Hindlimb muscle (tissue), 1 donor: ENCODE measurements around the gene USP5. TPM values are rescaled to one million over a fixed set of nuclear protein-coding genes. Genes with fewer than 3 reads are reported as not detected.

ENCODE experiments used
- DNase-seq: peaks from one replicate; pipeline ENCODE4 v3.0.0-alpha.2; 2013
- polyA plus RNA-seq: library from polyadenylated mRNA; unstranded; fragments of 120-200 nt; gene quantifications from one replicate; pipeline ENCODE4 v1.2.1, GENCODE V29; 2013; ENCODE audit not compliant: insufficient read length

The USP5 gene
- polyA plus RNA-seq: 66.9 TPM

GRCh38 chr12:6851921-6852650 is at the start of gene USP5:
Gene USP5, plus strand, starts transcription at chr12:6852150. Its CDS starts 30 bp downstream, at chr12:6852180.
- DNase-seq: peak; percentile 100

- DNase-seq: no peak
Measured at GRCh38 chr12:6807170-6807569, 44.8 kb upstream of the USP5 start.

GRCh38 chr12:6809056-6809455 is 42.9 kb upstream of the USP5 start:
- DNase-seq: no peak

- no peak for DNase-seq
Measured at GRCh38 chr12:6810758-6811157, 41.2 kb upstream of the USP5 start.

GRCh38 chr12:6813363-6813762 is 38.6 kb upstream of the USP5 start:
- no peak for DNase-seq

GRCh38 chr12:6816598-6816997 is 35.4 kb upstream of the USP5 start:
- no peak for DNase-seq

- no peak for DNase-seq
Measured at GRCh38 chr12:6817098-6817497, 34.9 kb upstream of the USP5 start.

GRCh38 chr12:6817662-6818157 is 34.2 kb upstream of the USP5 start:
- DNase-seq: no peak

GRCh38 chr12:6818222-6818621 is 33.7 kb upstream of the USP5 start:
- DNase-seq: no peak

GRCh38 chr12:6818645-6819044 is 33.3 kb upstream of the USP5 start:
- DNase-seq: no peak

- no peak for DNase-seq
Measured at GRCh38 chr12:6819106-6820030, 32.6 kb upstream of the USP5 start.

GRCh38 chr12:6820166-6820565 is 31.8 kb upstream of the USP5 start:
- no peak for DNase-seq

- peak; percentile 78 for DNase-seq
Measured at GRCh38 chr12:6821591-6822425, 30.1 kb upstream of the USP5 start, which contains the start of gene GPR162. Gene GPR162, plus strand, starts transcription at chr12:6821821. Its CDS starts 2,078 bp downstream, at chr12:6823899.

GRCh38 chr12:6822426-6823135 is 29.4 kb upstream of the USP5 start:
- DNase-seq: no peak

- no peak for DNase-seq
Measured at GRCh38 chr12:6823182-6824084, 28.5 kb upstream of the USP5 start.

- DNase-seq: no peak
Measured at GRCh38 chr12:6824085-6824775, 27.7 kb upstream of the USP5 start.

GRCh38 chr12:6824901-6825381 is 27.0 kb upstream of the USP5 start:
- no peak for DNase-seq

- DNase-seq: peak; percentile 90
Measured at GRCh38 chr12:6825398-6826124, 26.4 kb upstream of the USP5 start.

GRCh38 chr12:6826125-6826733 is 25.7 kb upstream of the USP5 start:
- no peak for DNase-seq
